ENCODE results near the gene YIPF3.
"Not testable (repeated sequence)": the region's sequence is repeated elsewhere in the genome, so short reads cannot be mapped to it uniquely, and the experiment has no call there.

YIPF3 gene

GRCh38 chr6:43516697-43517504 is at the start of gene YIPF3, which contains the start of gene POLR1C:
Gene YIPF3 (minus strand): TSS chr6:43516926. CDS start chr6:43516807, 119 bp downstream.
Gene POLR1C (plus strand): TSS chr6:43517089. CDS start chr6:43517110, 21 bp downstream.
- DNase-seq = peak; percentile 98

GRCh38 chr6:43559328-43559727 is 42.6 kb upstream of the YIPF3 start:
- no peak for DNase-seq

- DNase-seq = not testable (repeated sequence)
Observed at GRCh38 chr6:43557620-43558019, 40.9 kb upstream of the YIPF3 start.

- DNase-seq = no peak
Observed at GRCh38 chr6:43547222-43547621, 30.5 kb upstream of the YIPF3 start.

- DNase-seq = no peak
Observed at GRCh38 chr6:43544461-43544860, 27.7 kb upstream of the YIPF3 start.

- DNase-seq = no peak
Observed at GRCh38 chr6:43541774-43542471, 25.2 kb upstream of the YIPF3 start.

- DNase-seq = no peak
Observed at GRCh38 chr6:43540507-43540906, 23.8 kb upstream of the YIPF3 start.

GRCh38 chr6:43539409-43539808 is 22.7 kb upstream of the YIPF3 start:
- DNase-seq = not testable (repeated sequence)

GRCh38 chr6:43538986-43539385 is 22.3 kb upstream of the YIPF3 start:
- DNase-seq = not testable (repeated sequence)

- no peak for DNase-seq
Observed at GRCh38 chr6:43532201-43532600, 15.5 kb upstream of the YIPF3 start.

- DNase-seq = no peak
Observed at GRCh38 chr6:43524483-43524961, 7.8 kb upstream of the YIPF3 start.

GRCh38 chr6:43523284-43523683 is 6.6 kb upstream of the YIPF3 start:
- DNase-seq = no peak

- no peak for DNase-seq
Observed at GRCh38 chr6:43522547-43523261, 6.0 kb upstream of the YIPF3 start.

- DNase-seq = no peak
Observed at GRCh38 chr6:43521836-43522235, 5.1 kb upstream of the YIPF3 start.

GRCh38 chr6:43520097-43520496 is 3.4 kb upstream of the YIPF3 start:
- no peak for DNase-seq

- no peak for DNase-seq
Observed at GRCh38 chr6:43517505-43518357, 1.0 kb upstream of the YIPF3 start.

- DNase-seq = no peak
Observed at GRCh38 chr6:43516367-43516696, 394 bp downstream of the YIPF3 start.

- DNase-seq = no peak
Observed at GRCh38 chr6:43515808-43516207, 918 bp downstream of the YIPF3 start.

- no peak for DNase-seq
Observed at GRCh38 chr6:43511824-43512415, 4.8 kb downstream of the YIPF3 start.

- peak; percentile 13 for DNase-seq
Observed at GRCh38 chr6:43510827-43511163, 5.9 kb downstream of the YIPF3 start.

GRCh38 chr6:43509984-43510826 is 6.5 kb downstream of the YIPF3 start, which contains the start of gene LRRC73:
Gene LRRC73 (minus strand): TSS chr6:43510346. CDS start chr6:43509785, 561 bp downstream.
- peak; percentile 57 for DNase-seq
